GDM1 (cell line): ENCODE measurements around the gene GATAD2A.
A peak's percentile ranks its signal among the peaks of the same experiment; 100 is the strongest.
"Not testable (repeated sequence)": the region's sequence is repeated elsewhere in the genome, so short reads cannot be mapped to it uniquely, and the experiment has no call there.

Experiments
- DNase-seq: peaks from one replicate; lab custom pipeline; 2025; lab: John Stamatoyannopoulos, UW

Gene GATAD2A

GRCh38 chr19:19447536-19448237 lies 42.2 kb downstream of the GATAD2A start:
- DNase-seq: no peak

GRCh38 chr19:19448238-19448544 lies 42.7 kb downstream of the GATAD2A start:
- no peak for DNase-seq

GRCh38 chr19:19451429-19452242 lies 46.2 kb downstream of the GATAD2A start:
- no peak for DNase-seq

GRCh38 chr19:19452243-19453124 lies 47.0 kb downstream of the GATAD2A start:
- no peak for DNase-seq

GRCh38 chr19:19453125-19453454 lies 47.6 kb downstream of the GATAD2A start:
- DNase-seq: no peak

- not testable (repeated sequence) for DNase-seq
Observed at GRCh38 chr19:19455166-19455919, 49.9 kb downstream of the GATAD2A start.

GRCh38 chr19:19457671-19458070 lies 52.2 kb downstream of the GATAD2A start:
- no peak for DNase-seq

GRCh38 chr19:19458110-19458816 lies 52.8 kb downstream of the GATAD2A start:
- no peak for DNase-seq

- DNase-seq: no peak
Observed at GRCh38 chr19:19459073-19459472, 53.6 kb downstream of the GATAD2A start.

GRCh38 chr19:19459707-19460251 lies 54.3 kb downstream of the GATAD2A start:
- peak; percentile 71 for DNase-seq

GRCh38 chr19:19460258-19460731 lies 54.8 kb downstream of the GATAD2A start:
- no peak for DNase-seq

GRCh38 chr19:19460761-19461265 lies 55.3 kb downstream of the GATAD2A start:
- DNase-seq: no peak

- no peak for DNase-seq
Observed at GRCh38 chr19:19461306-19461670, 55.8 kb downstream of the GATAD2A start.

- no peak for DNase-seq
Observed at GRCh38 chr19:19461671-19462622, 56.5 kb downstream of the GATAD2A start.

GRCh38 chr19:19463348-19464117 lies 58.1 kb downstream of the GATAD2A start:
- DNase-seq: no peak

- DNase-seq: no peak
Observed at GRCh38 chr19:19464339-19465098, 59.0 kb downstream of the GATAD2A start.

GRCh38 chr19:19465436-19466070 lies 60.1 kb downstream of the GATAD2A start:
- DNase-seq: no peak

- no peak for DNase-seq
Observed at GRCh38 chr19:19466201-19466600, 60.7 kb downstream of the GATAD2A start.
